Measurements from ENCODE around the gene MAGEB10.
"Not testable (repeated sequence)": the region's sequence is repeated elsewhere in the genome, so short reads cannot be mapped to it uniquely, and the experiment has no call there.

MAGEB10 gene, protein sequence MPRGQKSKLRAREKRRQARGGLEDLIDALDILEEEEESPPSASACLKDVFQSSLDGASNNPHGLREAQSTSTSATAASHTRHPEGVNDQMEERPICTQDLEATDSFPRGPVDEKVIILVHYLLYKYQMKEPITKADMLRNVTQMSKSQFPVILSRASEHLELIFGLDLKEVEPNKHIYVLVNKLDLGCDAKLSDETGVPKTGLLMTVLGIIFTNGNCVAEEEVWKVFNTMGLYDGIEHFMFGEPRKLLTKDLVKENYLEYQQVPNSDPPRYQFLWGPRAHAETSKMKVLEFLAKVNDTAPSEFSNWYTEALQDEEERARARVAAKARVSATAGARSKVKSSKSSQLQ

DNA sequence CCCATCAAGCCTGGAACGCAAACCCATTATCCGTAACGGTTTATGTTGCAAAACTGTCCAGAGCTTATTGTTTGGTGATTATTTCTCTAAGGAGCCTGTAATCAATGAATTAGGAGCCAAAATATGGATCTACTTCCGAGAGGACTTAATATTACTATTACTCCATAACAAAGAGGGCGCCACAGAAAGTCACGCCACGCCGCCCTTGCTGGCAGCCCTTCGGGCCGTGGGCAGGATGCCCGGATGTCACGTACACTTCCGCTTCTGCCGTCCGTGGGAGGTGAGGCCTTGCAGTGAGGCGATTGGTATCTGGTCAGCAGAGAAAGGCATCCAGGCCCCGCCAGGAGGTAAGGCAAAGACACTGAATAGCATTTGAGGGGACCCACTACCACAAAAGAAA, at the start of gene MAGEB10:
MAGEB10 (plus strand) TSS at position 301 of the 400 bp plus-strand sequence. CDS start 13,317 bp downstream, outside the sequence.
- DNase-seq, result no peak

DNA sequence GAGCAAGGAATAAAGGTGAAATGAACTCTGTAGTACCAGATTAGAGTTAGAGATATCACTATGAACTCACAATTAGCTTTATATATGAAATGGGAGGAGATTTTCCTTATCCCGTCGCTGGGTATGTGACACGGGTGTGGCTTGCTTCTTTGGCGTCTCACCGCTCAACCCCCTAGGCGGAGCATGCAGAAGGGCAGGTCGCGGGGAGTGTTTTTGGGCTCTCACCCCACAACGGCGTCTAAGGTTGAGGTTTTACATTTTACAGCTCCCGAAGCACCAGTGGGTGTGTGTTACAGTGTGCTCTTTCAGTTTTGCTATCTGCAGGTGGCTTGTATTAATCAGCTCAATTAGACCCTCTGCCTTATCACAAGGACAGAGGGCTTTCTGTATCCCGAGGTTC, 42.1 kb upstream of the MAGEB10 start:
- no peak for DNase-seq

DNA sequence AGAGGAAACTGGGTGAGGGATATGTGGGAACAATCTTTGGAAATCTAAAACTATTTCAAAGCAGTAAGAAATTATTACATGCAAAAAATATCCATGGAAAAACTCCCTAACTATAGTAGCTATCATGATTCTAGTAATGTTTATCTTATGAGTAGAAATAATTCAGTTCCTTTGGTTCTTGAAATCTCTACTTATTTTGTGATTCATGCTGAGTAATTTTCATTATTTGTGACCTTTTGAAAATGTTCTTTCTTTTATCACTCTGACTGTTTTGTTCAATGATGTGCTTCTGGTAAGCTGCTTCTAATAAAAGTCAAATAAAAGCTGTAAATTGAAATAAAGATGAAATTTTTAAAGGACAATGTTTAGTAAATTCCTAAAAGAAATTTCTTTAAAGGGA, 40.4 kb upstream of the MAGEB10 start:
- DNase-seq, result no peak

DNA sequence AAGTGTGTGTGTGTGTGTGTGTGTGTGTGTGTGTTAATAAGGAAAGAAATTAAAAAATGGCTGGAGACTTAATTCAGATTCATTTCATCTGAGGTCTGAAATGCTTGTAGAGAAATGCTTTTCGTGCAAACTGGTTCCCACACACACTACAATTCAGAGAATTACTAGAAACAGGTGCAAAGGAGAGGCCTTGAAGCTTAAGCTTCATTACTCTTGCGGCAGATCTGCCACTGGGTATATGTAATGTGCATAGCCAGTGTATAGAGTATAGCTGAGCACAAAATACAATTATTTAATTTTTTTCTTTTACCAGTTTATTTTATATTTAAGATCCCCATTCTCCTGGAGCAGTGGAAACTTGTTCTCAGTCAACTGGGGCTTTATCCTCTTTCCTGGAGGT, 31.8 kb upstream of the MAGEB10 start:
- no peak for DNase-seq

DNA sequence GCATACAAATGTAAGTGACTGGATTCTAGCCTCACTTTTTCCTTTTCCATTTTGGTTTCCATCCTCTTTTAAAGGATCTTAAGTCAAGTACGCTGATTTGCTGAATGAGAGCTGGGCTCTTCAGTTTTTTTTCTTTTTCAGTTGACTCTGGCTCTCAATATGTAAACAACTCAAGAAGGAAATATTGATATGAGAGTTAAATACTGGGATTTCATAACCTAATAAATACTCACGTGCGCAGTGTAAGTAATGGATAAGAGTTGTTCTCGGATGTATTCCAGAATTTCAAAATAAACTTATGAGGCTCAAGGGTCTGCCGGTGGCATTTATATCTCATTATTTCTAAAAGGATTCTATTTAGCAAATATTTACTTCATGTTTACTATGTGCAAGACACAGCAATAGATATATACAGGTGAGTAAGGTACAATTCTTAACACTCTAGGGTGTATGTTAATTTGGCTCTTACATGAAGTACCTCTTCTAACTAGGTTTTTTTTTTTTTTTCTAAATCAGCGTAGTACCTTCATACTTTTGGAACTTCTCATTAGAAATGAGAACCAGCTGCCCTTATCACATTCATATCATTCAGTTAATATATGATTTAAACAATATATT, 11.0 kb upstream of the MAGEB10 start:
- no peak for DNase-seq

DNA sequence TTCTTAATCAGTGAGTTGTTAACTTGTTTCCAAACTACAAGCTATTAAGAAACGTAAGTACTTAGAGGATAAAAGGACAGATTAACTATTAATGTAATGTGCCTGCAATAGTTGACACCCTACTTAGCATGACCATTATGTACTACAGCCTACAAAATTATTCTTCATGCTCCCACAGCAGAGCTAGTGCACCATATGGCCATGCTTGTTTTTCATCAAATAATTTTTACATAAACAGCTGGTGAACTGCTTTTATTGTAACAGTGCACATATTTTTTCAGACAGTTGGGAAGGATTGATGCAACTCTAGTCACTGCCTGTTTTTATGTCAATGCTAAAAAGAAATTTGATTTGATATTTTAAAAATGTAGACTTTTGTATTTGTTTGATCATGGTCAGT, 10.2 kb upstream of the MAGEB10 start:
- no peak for DNase-seq

DNA sequence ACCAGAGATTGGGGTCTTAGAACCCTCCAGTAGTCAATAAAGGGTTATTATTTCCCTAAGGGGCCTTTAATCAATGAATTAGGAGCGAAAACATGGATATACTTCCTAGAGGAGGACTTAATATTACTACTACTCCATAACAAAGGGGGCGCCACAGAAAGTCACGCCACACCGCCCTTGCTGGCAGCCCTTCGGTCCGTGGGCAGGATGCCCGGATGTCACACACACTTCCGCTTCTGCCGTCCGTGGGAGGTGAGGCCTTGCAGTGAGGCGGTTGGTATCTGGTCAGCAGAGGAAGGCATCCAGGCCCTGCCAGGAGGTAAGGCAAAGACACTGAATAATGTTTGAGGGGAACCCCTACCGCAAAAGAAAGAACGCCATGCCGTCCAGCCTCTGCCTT, 436 bp downstream of the MAGEB10 start:
- DNase-seq, result no peak

DNA sequence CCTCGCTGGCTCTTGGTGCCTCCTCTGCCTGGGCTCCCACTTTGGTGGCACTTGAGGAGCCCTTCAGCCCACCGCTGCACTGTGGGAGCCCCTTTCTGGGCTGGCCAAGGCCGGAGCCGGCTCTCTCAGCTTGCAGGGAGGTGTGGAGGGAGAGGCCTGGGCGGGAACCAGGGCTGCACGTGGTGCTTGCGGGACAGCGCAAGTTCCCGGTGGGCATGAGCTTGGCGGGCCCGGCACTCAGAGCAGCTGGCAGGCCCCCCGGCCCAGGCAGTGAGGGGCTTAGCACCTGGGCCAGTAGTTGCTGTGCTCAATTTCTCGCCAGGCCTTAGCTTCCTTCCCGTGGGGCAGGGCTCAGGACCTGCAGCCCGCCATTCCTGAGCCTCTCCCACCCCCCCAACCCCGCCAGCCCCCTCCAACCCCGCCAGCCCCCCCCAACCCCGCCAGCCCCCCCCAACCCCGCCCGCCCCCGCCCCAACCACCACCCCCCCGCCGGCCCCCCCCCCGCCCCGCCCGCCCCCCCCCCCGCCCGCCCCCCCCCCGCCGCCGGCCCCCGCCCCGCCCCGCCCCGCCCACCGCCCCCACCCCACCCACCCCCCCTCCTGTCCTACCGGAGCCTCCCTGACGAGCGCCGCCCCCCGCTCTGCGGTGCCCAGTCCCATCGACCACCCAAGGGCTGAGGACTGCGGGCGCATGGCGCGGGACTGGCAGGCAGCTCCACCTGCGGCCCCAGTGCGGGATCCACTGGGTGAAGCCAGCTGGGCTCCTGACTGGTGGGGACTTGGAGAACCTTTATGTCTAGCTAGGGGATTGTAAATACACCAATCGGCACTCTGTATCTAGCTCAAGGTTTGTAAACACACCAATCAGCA, 1.4 kb downstream of the MAGEB10 start:
- not testable (repeated sequence) for DNase-seq

DNA sequence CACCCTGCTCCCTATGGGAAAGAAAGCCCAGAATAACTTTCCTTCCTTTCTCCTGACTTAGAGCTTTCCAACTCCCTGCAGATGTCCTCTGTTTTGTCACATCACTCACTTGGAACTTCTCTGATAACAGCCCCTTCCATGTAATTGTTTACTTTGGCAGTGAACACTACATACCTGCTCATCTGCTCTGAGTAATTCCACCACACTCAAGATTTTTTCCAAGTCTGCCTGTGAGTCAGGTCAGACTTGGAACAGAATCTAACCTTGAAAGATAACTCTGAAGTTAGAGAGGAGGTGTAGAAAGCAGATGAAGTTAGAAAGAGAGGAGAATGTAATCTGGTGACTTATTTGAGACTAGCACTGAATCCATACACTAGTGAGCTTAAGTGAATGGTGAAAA, 7.4 kb downstream of the MAGEB10 start:
- DNase-seq, result no peak

DNA sequence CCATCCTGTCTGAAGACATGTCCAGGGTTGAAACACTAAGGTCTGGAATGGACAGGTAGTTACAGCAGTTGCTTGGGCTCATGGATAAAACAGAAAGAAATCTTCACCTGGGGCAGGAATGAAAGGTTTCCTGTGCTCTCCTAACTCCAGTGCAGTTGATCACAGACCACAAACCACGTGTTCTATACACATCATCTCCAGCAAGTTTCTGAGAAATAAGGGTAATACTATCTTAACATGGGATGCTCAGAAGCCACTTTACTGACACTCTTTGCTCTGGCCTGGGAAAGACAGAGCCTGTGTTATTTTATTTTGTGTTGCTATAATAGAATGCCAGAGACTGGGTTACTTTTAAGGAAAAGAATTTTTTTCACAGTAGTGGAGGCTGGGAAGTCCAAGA, 16.0 kb downstream of the MAGEB10 start:
- no peak for DNase-seq

DNA sequence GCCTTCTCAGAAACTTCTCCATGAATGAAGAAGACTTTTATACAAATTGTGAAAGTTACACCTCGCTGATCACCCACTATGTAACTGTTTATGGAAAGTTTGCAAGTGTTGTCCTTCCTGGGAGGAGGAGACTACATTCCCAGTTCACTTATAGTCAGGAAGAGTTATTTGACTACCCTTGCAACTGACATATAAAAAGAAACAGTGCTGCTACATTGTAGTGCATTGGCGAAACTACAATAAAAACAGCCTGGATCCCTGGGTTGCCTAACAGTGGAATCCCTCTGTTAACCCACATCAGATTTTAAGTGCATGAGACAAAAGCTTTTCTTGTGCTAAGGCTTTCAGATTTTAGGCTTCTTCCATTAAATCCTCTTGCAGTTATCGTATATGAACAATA, 30.4 kb downstream of the MAGEB10 start:
- DNase-seq, result no peak

DNA sequence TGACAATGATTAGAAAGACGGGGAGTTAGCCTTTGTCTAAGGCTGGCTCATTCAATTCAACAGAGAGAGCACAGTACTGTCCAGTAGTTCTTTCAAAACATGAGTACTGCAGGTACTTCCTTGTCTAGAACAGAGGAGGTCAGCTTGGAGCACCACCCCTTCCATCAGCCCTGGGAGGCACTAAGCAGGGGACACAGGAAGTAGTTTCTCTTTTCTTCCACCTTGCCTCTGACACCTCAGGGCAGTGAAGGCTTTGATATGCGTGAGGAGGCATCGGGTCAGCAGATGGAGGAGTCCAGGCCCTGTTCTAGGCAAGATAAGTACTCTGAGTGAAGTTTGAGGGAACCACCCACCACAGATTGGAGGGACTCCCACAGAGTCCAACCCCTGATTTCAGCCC, 33.1 kb downstream of the MAGEB10 start:
- no peak for DNase-seq

DNA sequence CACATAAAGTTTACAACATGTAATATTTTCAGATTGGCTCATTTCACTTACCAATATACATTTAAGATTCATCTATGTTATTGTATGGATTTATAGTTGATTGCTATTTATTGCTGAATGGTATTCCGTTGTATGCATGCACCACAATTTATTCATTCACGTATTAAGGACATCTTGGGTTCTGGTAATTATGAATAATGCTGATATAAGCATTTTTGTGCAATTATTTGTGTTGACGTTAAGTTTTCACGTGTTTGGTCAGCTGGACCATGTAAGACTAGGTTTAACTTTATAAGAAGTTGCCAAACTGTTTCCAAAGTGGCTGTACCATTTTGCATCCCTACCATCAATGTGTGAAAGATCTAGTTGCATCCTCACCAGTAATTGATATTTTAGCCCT, 35.1 kb downstream of the MAGEB10 start:
- DNase-seq, result no peak

DNA sequence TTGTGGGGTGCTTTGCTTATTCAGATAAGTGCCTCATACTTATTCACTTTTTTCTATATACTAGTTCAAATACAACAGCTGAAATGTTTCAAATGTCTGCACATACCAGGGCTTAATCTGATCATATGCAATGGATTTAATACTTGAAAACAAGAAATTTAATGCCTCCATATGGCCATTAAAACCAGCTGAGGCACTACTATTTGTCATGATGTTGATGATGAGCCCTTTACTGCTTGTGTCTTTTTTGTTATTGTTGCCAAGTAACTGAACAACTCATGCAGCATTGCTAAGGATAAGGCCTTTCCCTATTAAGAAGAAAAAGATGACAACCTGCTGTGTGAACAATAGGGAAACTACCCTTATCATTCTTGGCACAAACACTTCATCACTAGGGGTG, 52.5 kb downstream of the MAGEB10 start:
- DNase-seq, result no peak

DNA sequence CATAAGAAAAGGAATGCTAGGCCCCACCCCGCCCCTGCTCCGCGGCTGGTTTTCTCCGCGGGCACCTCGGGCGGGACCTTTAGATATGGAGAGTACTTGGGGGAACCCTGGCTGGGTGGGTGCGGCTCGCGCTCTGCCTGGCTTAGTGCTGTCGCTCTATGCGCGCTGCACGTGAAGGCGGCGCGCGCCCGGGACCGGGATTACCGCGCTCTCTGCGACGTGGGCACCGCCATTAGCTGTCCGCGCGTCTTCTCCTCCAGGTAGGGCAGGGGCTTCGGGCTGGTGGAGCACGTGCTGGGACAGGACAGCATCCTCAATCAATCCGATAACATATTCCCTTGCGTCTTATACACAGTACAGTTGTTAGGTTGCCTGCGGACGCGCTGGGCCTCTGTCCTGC, 56.0 kb downstream of the MAGEB10 start:
- DNase-seq, result no peak
